GM12878 (cell line): ENCODE results near the gene MAFF. TPM values are rescaled to one million over a fixed set of nuclear protein-coding genes. Genes with fewer than 3 reads are reported as not detected.

ENCODE experiments used
- ATAC-seq: fragments of 200-7000 bp; cut with Tn5 transposase; 3 replicates; pipeline ENCODE4 v1.9.1; 2020; ENCODE audit warnings: mild to moderate bottlenecking, moderate library complexity
- BruUV-seq: library from RNA; stranded (reverse); fragments of 400-500 nt; replicated peaks from 2 replicates; lab custom pipeline; 2021; lab: Mats Ljungman, UMichigan
- CTCF ChIA-PET: fragments of 300-600 bp; sonication (Branson Sonifier 250); formaldehyde crosslinking; extraction: SDS; loops from one replicate; lab custom pipeline; 2021; ENCODE audit warnings: inconsistent platforms; lab: Yijun Ruan, JAX
- POLR2A ChIA-PET: fragments of 350-600 bp; formaldehyde crosslinking; extraction: SDS; loops from one replicate; lab custom pipeline; 2021; ENCODE audit warnings: inconsistent platforms; lab: Charles Lee
- RAD21 ChIA-PET: fragments of 300-600 bp; sonication (Branson Sonifier 250); formaldehyde crosslinking; loops from one replicate; lab custom pipeline; 2023; ENCODE audit warnings: antibody characterized with exemption; ENCODE audit not compliant: unreplicated experiment; lab: Charles Lee
- SMC1A ChIA-PET: fragments of 300-600 bp; sonication (Branson Sonifier 250); formaldehyde crosslinking; loops from one replicate; lab custom pipeline; 2023; ENCODE audit not compliant: unreplicated experiment, uncharacterized antibody; lab: Charles Lee
- DNase-seq: peaks from one replicate; pipeline ENCODE4 v3.0.0-alpha.2; 2011; ENCODE audit warnings: low read depth, low spot score
- FAIRE-seq: peaks from 3 replicates; lab custom pipeline; 2011; peaks lifted over from hg19 to GRCh38; lab: Jason Lieb, UNC
- H2AFZ ChIP-seq: 2 replicates; pipeline ENCODE4 v1.6.0; 2011; ENCODE audit warnings: low read depth, low read length, control low read depth; ENCODE audit not compliant: control insufficient read depth
- H3K27ac ChIP-seq: 2 replicates; pipeline ENCODE4 v1.5.1; 2011; ENCODE audit warnings: control low read depth; ENCODE audit not compliant: control insufficient read depth, insufficient read depth
- H3K27me3 ChIP-seq, 2 experiments: replicated peaks in 1 of 2; 2 replicates each; pipeline versions ENCODE4 v1.6.0 to v1.6.1; 2011; ENCODE audit warnings: low read length in 1 of 2; ENCODE audit not compliant: control insufficient read depth in 2 of 2, insufficient read depth in 2 of 2
- H3K36me3 ChIP-seq, 2 experiments: 2 replicates each; pipeline ENCODE4 v1.5.1; 2011; ENCODE audit warnings: low read length in 1 of 2; ENCODE audit not compliant: control insufficient read depth in 2 of 2, insufficient read depth in 2 of 2
- H3K4me1 ChIP-seq: 2 replicates; pipeline ENCODE4 v1.6.1; 2011; ENCODE audit warnings: mild to moderate bottlenecking, low read length, moderate library complexity, mixed read lengths; ENCODE audit not compliant: control insufficient read depth, insufficient read depth
- H3K4me2 ChIP-seq: 2 replicates; pipeline ENCODE4 v1.6.0; 2011; ENCODE audit warnings: control low read depth; ENCODE audit not compliant: control insufficient read depth, insufficient read depth
- H3K4me3 ChIP-seq: fragments of 200-600 bp; sonication (generic); 2 replicates; pipeline ENCODE4 v1.5.1; 2016
- H3K79me2 ChIP-seq: 2 replicates; pipeline ENCODE4 v1.6.0; 2011; ENCODE audit warnings: low read length; ENCODE audit not compliant: control insufficient read depth, insufficient read depth
- H3K9ac ChIP-seq: 2 replicates; pipeline ENCODE4 v1.8.0; 2011; ENCODE audit warnings: low read length, control low read depth, mixed read lengths; ENCODE audit not compliant: control insufficient read depth, insufficient read depth
- H3K9me3 ChIP-seq: replicated peaks from 3 replicates; pipeline ENCODE4 v1.5.1; 2011; ENCODE audit warnings: mild to moderate bottlenecking, low read length; ENCODE audit not compliant: control insufficient read depth, insufficient read depth
- H4K20me1 ChIP-seq: 2 replicates; pipeline ENCODE4 v1.6.0; 2011; ENCODE audit not compliant: control insufficient read depth, insufficient read depth
- E2F8 ChIP-seq: fragments of 450-650 bp; IDR thresholded peaks from 2 replicates; pipeline ENCODE4 v1.6.1; 2018; ENCODE audit warnings: mild to moderate bottlenecking, low read depth, moderate library complexity; ENCODE audit not compliant: partially characterized antibody
- ESRRA ChIP-seq: IDR thresholded peaks from 2 replicates; pipeline ENCODE4 v1.6.1; 2012; ENCODE audit warnings: mild to moderate bottlenecking, low read length, improper control_type of control experiment
- IKZF1 ChIP-seq: fragments of 450-650 bp; conservative IDR thresholded peaks from 2 replicates; pipeline ENCODE4 v1.6.1; 2017; ENCODE audit warnings: antibody characterized with exemption, mild to moderate bottlenecking
- MAX ChIP-seq: IDR thresholded peaks from 2 replicates; pipeline ENCODE4 v1.6.1; 2012; ENCODE audit warnings: low read depth, low read length, improper control_type of control experiment
- MYB ChIP-seq: fragments of 150-350 bp; IDR thresholded peaks from 2 replicates; pipeline ENCODE4 v1.6.1; 2014; ENCODE audit warnings: mild to moderate bottlenecking, low read depth, low read length, borderline replicate concordance
- NFIC ChIP-seq: IDR thresholded peaks from 2 replicates; pipeline ENCODE4 v1.6.1; 2012; ENCODE audit warnings: low read depth, mild to moderate bottlenecking, inconsistent platforms, low read length, moderate library complexity
- SMAD5 ChIP-seq: IDR thresholded peaks from 2 replicates; pipeline ENCODE4 v1.6.1; 2016; ENCODE audit warnings: antibody characterized with exemption, low read depth
- SP1 ChIP-seq: IDR thresholded peaks from one replicate; pipeline ENCODE4 v1.6.1; 2011; ENCODE audit warnings: low read depth, low read length
- SUZ12 ChIP-seq: fragments of 200-600 bp; sonication (generic); IDR thresholded peaks from one replicate; pipeline ENCODE4 v1.6.1; 2018; ENCODE audit warnings: antibody characterized with exemption, mild to moderate bottlenecking; ENCODE audit not compliant: unreplicated experiment
- TAF1 ChIP-seq: IDR thresholded peaks from 2 replicates; pipeline ENCODE4 v1.6.1; 2011; ENCODE audit warnings: mild to moderate bottlenecking, low read depth, low read length, borderline replicate concordance
- TCF7 ChIP-seq: IDR thresholded peaks from 2 replicates; pipeline ENCODE4 v1.6.1; 2014; ENCODE audit warnings: antibody characterized with exemption, borderline replicate concordance
- ZNF207 ChIP-seq: fragments of 450-650 bp; IDR thresholded peaks from 2 replicates; pipeline ENCODE4 v1.6.1; 2014; ENCODE audit warnings: antibody characterized with exemption, mild to moderate bottlenecking, borderline replicate concordance
- ZNF274 ChIP-seq: IDR thresholded peaks from one replicate; pipeline ENCODE4 v1.8.0; 2011; ENCODE audit not compliant: insufficient read length, insufficient read depth
- ZNF384 ChIP-seq: IDR thresholded peaks from 2 replicates; pipeline ENCODE4 v1.6.1; 2012; ENCODE audit warnings: low read depth, mild to moderate bottlenecking, low read length, improper control_type of control experiment, borderline replicate concordance
- ZNF687 ChIP-seq: fragments of 450-650 bp; IDR thresholded peaks from 2 replicates; pipeline ENCODE4 v1.6.1; 2017; ENCODE audit warnings: mild to moderate bottlenecking, moderate library complexity
- ZSCAN29 ChIP-seq: fragments of 450-650 bp; IDR thresholded peaks from 2 replicates; pipeline ENCODE4 v1.6.1; 2017; ENCODE audit warnings: mild to moderate bottlenecking, moderate library complexity
- WGBS: methylation state at CpG from one replicate; pipeline ENCODE4 v1.1.6; 2016; ENCODE audit warnings: low lambda C conversion rate; ENCODE audit not compliant: insufficient replicate concordance, insufficient coverage; ENCODE audit errors: missing lambda C conversion rate; 5-methylcytosine and 5-hydroxymethylcytosine counted together
- in situ Hi-C: fragments of 300-500 bp; cut with MboI; formaldehyde crosslinking; loops from 9 replicates; pipeline ENCODE4 v1.14.3; 2018; ENCODE audit warnings: mixed read lengths
- intact Hi-C: fragments of 100-400 bp; cut with micrococcal nuclease; formaldehyde crosslinking; loops from one replicate; pipeline ENCODE4 v1.14.2; 2022; ENCODE audit not compliant: unreplicated experiment
- polyA plus RNA-seq, 11 experiments: library from polyadenylated mRNA; depleted of rRNA in 4 of 11; unstranded in 6 of 11; stranded (reverse) in 5 of 11; fragments of >200 nt; fragmentation: Nextera tagmentation in 4 of 11; fragmentation: Illumina TruSeq in 1 of 11; extraction: Ambion mirVana in 4 of 11; extraction: Trizol in 1 of 11; gene quantifications; 1 replicate in 1 of 11; 2 replicates in 10 of 11; pipeline versions ENCODE4 v1.2.1 to v1.2.3, GENCODE V29; 2011 to 2016; ENCODE audit warnings: inconsistent platforms in 2 of 11, missing spikeins in 2 of 11, low read depth in 1 of 11
- total RNA-seq, 4 experiments: library from RNA; depleted of rRNA in 3 of 4; stranded (reverse); fragments of >200 nt in 3 of 4; fragmentation: Illumina TruSeq in 1 of 4; extraction: Trizol in 1 of 4; gene quantifications; 2 replicates each; pipeline versions ENCODE4 v1.2.1 to v1.2.3, GENCODE V29; 2013 to 2021

The MAFF gene
- total and polyA plus RNA-seq, 10 of the 15 experiments (the other 5 are each of a cell fraction or from before 2014, with no cell fraction given) = 0.22 to 2.3 (median 0.81) TPM; not detected in 1

- TF ChIP-seq ZNF274 (no peak), MYB (no peak), TCF7 (no peak), IKZF1 (no peak), SUZ12 (no peak)
Measured at GRCh38 chr22:38255697-38256096, 53.9 kb downstream of the MAFF start (continued).

- RAD21 ChIA-PET = interaction anchor here (0.7 to 1.2 kb wide), 2 partner anchors 189 to 205 kb away, joined by 3 read pairs; no protein-coding TSS in a partner anchor
- Histone ChIP-seq H2AFZ (no peak overlapping the region), H4K20me1 (no peaks in the 10 kb centered on the region), H3K4me1 (peaks cover 28% of the 10 kb centered on the region), H3K9ac (no peak overlapping the region), H3K79me2 (peaks cover 4% of the 10 kb centered on the region), H3K36me3 (no peaks in the 10 kb centered on the region), H3K9me3 (no peaks in the 10 kb centered on the region), H3K4me2 (no peak overlapping the region), H3K4me3 (no peak overlapping the region), H3K27ac (no peak overlapping the region), H3K27me3 (no peaks in the 10 kb centered on the region)
- POLR2A ChIA-PET = interaction anchor here (1.2 kb wide), 1 partner anchor 57 kb away, joined by 4 read pairs; no protein-coding TSS in a partner anchor
- FAIRE-seq (no peak), ATAC-seq (no peak), DNase-seq (no peak)
- in situ Hi-C loops = no loop called here
- SMC1A ChIA-PET = no interaction called here
- WGBS = 78% methylated on average over 14 of the region's 14 CpGs
- CTCF ChIA-PET = interaction anchor here (1.0 to 1.9 kb wide), 2 partner anchors 22 to 205 kb away, joined by 3 to 4 read pairs; no protein-coding TSS in a partner anchor
- intact Hi-C loops = no loop called here
- BruUV-seq = TSS peak; percentile 16
- no peak for TF ChIP-seq MAX
- TF ChIP-seq ZNF384 = no peak
- no peak for TF ChIP-seq ESRRA
- TF ChIP-seq ZSCAN29 = no peak
- no peak for TF ChIP-seq SMAD5
- TF ChIP-seq TCF7 = no peak
- no peak for TF ChIP-seq SP1
- no peak for TF ChIP-seq NFIC
- TF ChIP-seq ZNF207 = no peak
- TF ChIP-seq E2F8 = no peak
- TF ChIP-seq TAF1 = no peak
- no peak for TF ChIP-seq ZNF687
Measured at GRCh38 chr22:38257181-38257580, 55.4 kb downstream of the MAFF start.
